DMS79 (cell line): ENCODE results near the gene DGKB.

Experiments
- DNase-seq: peaks from one replicate; lab custom pipeline; 2025; lab: John Stamatoyannopoulos, UW

The DGKB gene

DNA sequence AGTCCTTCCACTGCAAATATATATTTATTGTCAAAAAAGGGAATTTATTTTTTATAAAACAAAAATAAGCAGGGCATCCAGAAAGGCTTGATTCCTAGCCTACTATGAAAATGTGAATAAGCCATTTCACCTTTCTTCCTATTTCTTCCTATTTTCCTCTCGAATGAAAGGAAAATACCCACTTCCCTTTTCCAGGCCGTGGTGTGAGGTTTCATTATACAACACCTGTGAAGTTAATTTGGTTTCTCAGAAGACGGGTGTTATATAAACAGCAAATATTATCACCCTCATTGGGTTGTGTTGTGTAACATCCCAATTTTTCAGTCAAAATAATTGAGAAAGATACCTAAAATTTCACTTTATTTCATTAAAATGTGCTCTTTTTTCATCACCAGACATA, 214.3 kb downstream of the DGKB start:
- DNase-seq: no peak

DNA sequence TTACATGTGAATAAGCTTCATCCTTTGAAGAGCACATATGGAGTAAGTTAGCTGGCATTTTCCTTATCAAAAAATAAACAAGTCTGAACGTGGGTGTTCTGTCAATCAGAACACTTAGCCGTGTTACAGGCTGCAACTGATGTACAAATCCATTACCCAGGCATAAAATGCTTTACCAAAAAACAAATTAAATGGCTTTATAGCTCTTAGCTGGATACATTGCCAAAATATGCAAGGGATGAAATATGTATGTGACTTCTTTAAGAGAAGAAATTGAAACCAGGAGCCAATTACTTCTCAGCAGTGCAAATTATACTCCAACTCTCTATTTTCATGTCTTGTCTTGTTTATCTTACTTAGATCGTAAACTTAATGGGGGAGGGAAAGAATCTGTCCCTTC, 214.8 kb downstream of the DGKB start:
- DNase-seq: no peak

DNA sequence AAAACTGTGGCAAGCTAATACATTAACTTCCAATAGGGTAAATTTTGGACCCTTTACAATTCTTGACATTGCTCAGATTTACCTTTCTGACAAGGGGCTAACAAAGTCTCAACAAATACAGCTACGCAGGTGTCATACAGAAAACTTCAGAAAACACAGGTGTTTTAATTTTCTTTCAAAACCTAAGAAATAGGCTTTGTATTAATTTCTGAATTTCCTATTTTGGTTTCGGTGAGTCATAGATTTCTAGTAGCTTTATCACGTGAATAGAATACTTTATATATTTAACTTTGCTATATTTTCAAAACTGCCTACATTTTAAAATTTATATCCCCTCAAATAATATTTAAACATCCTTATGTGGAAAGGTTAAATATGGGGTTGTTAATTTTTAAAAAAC, 215.3 kb downstream of the DGKB start:
- DNase-seq: no peak

DNA sequence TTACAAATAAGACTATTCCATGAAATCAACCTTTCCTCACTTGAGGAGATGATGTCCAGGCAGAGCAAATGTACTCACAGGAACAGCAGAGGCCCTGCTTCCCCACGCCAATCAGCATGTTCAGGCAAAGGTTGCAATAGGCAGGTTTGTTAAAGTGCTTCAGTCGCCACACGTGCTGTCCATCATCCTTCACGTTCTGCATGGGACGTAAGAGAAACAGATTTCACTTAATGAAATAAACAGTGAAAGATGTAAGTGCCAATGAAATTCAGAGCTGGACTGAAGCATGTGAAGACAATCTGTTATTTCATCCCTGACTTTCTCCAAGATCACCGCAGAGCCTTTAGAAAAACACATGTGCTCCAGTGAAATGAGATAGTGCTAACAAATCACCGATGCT, 217.4 kb downstream of the DGKB start:
- no peak for DNase-seq

DNA sequence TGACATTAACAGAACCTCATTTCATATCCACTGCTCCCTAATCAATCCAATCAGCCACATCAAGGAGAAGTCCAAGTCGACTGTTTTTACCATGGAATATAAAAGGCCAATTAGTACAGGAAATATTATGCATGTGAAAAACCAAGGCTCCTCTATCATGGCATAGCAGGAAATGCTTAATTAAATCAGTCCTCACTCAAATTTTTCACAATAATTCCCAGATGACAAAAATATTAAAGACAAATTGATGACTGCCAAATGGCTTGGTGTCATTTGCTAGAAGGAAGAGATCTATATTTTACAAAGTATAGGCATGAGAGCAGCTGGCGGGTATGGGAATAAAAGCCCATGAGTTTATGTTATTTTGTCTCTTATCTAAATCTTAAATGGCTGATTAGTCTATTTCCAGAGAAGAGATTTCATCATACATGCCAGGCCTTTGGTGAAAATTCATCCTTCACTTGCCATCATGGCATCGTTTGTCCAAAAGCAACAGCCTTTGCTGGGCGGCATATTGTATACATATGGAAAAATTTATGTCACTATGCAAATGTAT, 219.6 kb downstream of the DGKB start:
- DNase-seq: no peak

DNA sequence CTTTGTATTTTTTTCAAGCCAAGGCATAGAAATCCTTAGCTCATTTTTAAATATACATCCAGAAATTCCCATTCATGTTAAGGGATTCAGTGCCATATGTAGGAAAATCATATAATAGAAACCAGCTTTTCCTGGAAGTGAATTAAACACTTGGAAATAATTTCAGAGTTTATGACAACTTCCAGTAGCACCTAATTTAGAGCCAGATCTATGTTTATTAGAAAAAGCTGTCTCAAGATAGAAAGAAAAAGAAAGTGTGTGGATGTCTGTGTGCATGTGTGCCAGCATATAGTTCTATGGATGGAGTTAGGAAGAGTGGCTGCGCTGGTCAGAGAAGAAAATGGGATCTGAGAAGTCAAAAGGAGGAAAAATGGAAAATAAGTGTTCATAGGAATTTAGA, 225.7 kb downstream of the DGKB start:
- DNase-seq: no peak

DNA sequence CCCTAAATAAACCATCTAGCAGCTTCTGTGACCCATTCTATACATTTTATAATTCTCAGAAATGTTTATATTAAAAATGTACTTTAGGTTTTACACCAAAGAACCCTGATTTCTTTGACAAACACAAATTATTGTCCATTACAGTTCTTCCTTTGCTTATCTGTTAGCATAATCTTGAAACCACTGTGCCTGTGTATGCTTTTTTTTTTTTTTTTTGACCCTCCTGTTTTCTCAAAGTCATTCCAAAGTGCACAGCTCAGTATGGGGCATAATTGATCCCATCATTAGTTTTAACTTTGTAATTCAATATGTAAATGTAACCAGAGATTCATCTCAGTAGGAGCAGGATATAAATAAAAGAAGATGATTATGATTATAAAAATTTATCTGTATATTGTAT, 229.3 kb downstream of the DGKB start:
- DNase-seq: no peak

DNA sequence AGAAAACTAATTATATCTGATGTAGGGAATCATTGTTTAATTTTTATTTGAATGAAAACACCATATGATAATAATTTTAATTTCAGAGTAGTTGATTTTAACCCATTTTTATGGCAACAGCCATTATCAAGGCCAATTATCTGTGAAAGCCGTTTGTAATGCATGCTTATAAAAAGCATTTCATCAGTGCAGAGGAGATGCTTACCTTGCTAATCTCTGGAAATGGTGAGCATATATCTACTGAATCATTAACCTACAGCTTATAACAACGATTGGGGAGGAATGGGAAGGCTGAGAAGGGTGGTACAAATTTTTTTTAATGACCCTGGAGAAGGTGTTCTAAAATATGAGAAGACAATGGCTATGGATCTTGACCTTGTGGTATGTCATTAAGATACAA, 235.6 kb downstream of the DGKB start:
- no peak for DNase-seq

DNA sequence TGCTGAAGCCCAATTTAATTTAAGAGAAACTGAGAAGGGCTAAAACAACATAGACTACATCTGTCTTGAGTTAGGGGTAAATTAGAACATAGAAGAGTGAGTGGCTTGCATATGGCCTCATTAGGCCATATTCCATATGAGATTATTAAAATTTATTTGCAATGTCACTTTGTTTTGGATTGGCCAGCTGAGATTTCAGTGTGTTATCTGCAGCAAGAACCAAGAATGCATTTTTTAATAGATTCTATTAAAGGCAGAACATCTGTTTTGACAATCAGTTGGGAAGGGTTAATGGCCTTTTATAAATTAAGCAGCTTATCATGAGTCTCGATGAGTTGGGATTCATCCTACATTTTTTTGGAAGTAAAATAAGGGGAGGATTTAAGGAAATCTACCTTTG, 236.2 kb downstream of the DGKB start:
- no peak for DNase-seq

DNA sequence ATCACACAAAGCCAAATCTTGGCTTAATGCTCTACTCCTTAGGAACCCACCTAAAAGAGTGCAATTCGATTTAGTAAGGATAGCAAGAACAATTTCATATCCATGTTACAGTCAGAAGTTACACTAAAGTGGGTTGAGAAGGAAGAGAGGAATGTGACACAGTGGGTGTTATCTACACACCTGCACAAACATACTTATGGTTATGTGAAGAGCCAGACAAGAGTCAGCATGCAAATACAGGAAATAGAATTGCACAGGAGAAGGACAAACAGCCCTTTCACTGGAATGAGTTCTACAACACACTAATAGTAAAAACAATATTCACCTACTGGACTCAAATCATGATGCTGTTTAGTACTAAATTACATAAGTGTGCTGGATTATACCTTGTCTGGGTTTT, 262.8 kb downstream of the DGKB start:
- DNase-seq: no peak

DNA sequence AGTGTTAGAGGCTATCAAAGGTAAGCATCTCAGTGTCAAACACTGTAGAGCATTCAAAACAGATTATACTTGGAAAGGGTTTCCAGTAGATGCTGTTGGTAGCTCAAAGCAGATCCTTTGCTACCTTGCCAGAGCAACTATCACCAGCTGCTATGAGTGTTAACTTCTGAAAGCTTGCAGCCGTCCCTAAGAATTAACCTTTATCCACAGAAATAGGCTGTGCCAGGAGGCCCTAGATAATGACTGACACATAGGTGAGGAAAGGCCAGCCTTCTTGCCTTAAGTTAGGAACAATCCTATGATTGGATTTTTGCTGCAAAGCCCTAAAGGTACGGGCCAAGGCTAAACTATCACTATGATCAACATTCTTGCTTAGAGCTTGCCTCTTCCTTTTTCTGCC, 263.2 kb downstream of the DGKB start:
- DNase-seq: no peak

DNA sequence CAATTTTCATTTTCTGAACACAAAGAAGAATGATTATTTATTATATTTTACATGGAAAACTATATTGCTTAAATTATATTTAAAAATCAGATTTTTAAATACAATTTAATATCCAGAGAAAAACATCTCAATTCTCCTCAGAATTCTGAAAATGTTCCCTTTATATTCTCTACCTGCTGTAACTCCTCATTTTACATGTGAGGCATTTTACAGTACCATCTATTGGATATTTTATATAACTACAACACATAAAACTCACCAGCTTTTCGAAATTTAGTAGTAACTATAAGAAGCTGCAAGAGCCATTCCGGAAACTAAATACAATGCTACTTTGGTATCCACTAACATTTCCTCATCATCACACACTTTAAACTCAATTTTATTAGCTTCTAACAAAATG, 264.6 kb downstream of the DGKB start:
- DNase-seq: no peak

DNA sequence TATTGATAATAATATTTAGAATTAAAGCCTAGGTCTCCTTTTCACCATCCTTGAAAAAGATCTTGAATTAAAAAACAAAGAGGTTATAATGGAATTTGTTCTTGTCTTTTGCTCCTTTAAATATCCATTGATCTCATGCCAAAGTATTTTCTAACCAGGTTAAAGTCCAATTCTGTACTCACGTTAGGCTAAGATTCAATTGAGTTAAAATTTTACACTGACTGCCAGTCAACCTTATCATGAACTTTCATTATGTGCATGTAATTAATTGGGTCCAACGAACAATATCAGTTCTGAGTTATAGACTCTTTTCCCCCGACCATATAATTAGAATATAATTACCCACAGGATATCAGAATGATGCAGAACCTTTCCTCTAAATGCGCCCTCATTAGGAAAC, 266.6 kb downstream of the DGKB start:
- no peak for DNase-seq

DNA sequence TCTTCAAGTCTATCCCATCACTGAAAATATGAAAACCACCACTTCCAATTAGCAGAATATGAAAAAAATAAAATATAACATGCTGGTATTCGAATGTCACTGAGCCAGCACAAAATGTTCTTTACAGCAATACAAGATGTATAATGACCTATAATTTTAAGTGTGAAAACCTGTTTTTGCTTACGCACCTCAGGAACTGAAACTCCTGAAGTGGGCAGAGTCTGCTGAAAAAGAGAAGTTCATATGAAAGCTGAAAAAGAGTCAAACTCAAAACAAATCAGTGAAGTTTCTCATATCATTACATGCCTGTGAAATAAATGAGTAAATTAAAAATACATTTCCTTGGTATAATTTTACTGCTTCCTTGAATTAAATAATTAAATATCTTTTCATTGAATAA, 272.5 kb downstream of the DGKB start:
- no peak for DNase-seq

DNA sequence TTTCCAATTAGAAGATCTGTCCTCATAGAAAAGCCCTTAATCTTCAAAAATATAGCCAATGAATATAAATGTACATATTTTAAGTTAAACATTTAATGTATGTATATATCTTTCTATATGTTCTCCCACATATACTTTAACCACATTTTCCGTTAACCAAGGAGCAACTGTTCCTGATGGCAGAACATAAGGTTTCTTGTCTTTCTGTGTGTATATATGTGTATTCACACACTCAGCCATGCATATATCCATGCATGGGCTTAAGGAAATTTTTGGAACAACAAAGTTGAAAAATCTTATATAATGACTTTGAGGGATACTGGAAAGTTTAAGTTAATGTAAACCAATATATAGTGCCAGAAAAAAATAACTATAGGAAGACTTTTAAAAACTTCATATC, 274.0 kb downstream of the DGKB start:
- DNase-seq: no peak

DNA sequence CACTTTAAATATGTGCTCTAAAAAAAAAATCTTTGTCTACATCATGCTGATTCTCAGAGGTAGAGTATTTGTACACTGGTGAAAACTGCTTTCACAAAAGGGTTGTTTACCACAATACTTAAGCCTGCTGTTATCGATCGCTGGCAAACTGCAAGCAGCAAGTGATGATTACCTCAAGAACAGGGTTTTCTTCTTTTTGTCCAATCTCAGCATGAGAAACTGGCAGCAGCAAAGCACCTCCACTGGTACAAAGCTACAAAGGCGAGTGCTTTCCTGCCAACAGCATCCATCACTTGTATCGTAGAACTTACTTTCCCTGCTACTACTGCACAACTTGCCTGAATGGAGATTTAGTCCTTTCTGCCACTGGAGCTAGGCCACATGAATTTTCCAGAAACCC, 276.5 kb downstream of the DGKB start:
- DNase-seq: no peak

DNA sequence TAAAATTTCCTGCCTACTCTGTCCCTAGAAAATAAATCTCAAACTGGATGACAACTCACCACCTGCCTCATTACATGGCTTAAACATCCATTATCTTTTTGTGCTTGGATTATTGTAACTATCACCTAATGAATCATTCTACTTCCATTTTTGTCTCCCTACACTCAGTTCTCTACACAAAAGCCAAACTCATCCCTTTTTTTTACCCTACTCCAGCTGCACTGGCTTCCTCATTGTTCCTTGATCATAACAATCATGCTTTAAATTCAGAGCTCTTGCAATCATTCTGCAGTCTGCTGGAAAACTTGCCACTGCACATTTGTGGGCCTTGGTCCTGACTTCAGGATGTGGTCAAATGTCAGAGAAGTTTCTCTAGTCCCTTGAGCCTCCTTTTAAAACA, 280.0 kb downstream of the DGKB start:
- DNase-seq: no peak

DNA sequence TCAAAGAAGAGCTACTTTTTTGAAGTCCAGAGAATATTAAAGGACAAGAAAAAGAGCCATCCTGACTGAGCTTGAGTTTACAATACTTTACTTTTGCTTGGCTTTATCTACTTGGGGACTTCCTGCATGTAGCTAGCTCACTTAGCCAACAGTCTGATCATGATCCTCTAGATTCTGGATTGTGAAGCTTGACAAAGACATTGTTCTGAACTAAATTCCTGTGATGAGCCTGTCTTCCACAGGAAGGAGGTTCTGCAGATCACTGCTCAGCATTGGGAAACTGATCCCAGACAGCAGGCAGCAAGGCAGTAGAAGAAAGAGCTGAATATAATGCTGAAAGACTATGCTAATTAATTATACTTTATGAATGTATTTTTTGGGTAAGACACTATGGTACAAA, 296.4 kb downstream of the DGKB start:
- no peak for DNase-seq

DNA sequence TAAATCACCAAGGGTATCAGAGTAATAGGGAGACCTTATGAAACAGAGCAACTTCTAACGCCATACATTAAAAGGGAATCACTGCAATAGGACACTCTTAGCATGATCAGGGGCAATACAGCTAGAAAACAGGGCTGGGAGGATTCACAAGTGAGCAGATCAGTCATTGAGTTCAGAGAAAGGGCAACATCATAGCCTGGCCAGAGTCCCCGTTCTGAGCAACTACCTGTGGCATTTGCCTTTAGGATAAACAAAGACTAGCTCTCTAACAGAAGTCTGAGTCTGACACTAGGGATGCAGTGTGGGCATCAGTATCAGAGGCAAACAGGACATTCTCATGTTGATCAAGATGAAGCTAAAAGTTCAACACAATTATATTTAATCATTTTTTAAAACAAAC, 297.9 kb downstream of the DGKB start:
- DNase-seq: no peak

DNA sequence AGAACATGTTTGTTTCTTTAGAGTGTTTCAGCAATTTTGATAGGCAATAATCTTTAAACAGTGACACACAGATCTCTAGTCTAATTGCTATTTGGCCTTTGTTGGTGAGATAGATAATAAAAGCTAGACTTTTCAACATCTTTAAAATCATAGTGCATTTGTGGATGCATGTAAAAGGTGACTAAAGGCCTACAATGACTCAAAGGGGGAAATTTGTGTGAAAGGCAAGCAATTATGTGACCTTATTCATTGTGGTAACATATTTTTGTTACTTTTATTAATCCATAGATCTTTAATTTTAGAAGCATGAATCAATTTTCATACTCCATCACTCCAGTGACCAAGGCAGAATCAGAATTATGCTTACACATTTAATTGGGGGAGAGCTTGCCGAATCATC, 299.7 kb downstream of the DGKB start:
- no peak for DNase-seq

DNA sequence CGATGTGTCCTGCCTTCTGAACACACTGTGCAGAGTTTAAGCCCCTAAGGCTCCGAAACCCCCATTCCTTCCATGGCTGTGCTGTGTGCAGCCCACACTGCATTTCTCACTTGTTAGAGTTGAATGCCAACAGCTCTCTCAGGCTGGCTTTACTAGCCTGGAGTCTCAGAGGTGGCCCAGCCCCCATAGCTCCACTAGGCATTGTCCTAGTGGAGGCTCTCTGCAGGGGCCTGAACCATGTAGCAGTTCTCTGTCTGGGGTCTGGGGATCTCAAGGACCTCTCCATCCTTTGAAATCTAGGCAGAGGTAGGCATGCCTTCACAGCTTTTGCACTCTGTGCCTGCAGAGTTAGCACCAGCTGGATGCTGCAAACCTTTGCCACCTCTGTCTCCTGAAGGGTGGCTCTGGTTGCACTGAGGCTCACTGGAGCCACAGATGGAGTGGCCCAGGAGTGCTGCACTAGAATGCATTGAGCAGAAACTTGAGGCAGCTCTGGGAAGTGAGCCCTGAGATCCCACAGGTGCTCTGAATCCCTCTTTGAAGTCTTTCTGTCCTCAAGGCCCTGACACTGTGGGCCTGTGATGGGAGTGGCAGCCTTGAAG, 301.7 kb downstream of the DGKB start:
- no peak for DNase-seq

DNA sequence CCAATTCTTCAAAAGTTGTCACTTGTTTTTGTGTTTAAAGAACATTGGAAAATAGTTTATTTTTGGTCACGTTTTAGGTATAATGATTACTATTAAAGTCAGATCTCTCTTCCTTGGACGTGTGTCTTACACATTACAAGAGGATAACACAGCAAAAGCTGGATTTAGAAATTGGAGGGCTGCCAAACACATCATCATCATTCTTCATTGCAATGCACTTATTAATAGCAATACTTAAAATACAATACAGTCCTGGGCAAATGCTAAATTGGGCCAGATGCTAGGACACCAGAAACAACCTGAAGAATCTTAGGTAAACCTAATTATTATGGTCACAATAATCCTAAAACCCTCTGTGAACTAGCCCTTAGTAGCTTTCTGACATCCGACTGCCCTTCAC, 303.6 kb downstream of the DGKB start:
- DNase-seq: no peak

DNA sequence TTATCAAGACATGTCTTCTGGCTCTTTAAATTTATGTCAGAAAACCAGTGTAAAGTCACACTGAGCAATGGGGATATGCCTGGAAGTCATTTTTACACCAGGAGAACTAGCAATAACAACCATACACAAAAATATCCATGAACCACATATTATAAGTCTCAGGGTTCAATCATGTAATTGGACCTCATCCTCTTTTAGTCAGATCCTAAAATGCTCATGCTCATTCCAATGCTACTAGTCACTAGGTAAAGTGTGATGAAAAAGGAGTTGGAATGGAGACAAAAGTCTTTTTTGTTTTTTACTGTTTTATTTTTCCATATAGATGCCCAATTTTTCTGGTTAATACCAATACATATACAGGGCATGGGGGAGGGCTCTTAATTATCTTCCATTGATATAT, 306.1 kb downstream of the DGKB start:
- no peak for DNase-seq

DNA sequence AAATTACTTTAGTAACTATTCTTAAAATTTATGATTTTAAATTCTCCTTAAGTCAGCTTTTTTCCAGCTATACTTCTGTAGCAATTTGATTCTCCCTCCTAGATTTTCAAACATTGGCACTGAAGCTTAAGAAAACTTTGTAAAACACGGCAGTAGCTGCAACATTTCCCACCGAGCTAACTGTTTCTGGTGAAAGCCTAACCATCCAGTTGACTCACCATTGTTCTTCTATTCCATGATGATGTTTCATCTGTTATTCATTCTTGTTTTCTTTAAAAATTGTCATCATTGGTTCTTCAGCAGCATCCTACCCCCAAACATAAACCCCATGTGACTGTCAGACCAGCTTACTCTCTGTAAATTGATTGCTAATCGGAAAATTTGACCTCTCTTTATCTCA, 312.3 kb downstream of the DGKB start:
- no peak for DNase-seq

DNA sequence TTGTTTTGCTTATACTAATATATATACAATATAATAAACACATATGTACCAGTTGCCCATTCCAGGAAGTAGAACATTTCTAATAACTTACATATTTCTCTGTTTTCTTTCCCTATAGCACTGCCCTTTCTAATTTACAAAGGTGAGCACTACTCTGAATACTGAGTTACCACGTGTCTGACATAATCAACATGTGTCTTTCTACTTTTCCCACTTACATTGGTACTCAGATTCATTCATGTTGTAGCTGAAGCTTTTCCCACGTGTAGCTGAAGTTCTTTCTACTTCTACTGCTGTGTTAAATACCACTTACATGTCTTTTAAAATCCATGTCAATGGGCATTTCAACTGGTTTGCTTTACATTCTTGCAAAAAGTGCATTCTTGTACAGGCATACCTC, 317.3 kb downstream of the DGKB start:
- no peak for DNase-seq
